ENCODE measurements around the gene AADACL2. TPM values are rescaled to one million over a fixed set of nuclear protein-coding genes. Genes with fewer than 3 reads are reported as not detected.
"Not testable (repeated sequence)": the region's sequence is repeated elsewhere in the genome, so short reads cannot be mapped to it uniquely, and the experiment has no call there.

Gene AADACL2
- total and polyA plus RNA-seq, 7 donors: 0.04 TPM; not detected in 6

- no peak for ATAC-seq
- Histone ChIP-seq H3K4me3 (no peak overlapping the region), H3K36me3 (ENCODE audit: insufficient read depth in 1 of 2, low read depth in 1 of 2) (no peaks in the 10 kb centered on the region), H3K27ac (no peak overlapping the region), H3K27me3 (ENCODE audit: insufficient read depth in 3 of 3, low read length in 2 of 3) (no peaks in the 10 kb centered on the region), H3K4me1 (no peaks in the 10 kb centered on the region), H3K9me3 (peaks cover 6% of the 10 kb centered on the region)
- WGBS, 3 donors: 82 to 87% (median 87%) methylated on average over 2 of the region's 2 CpGs
- TF ChIP-seq CTCF (IDR thresholded peaks at IDR 0.05): no peak
- DNase-seq: no peak
- intact Hi-C loops (cut with DNase I): no loop called here
Measured at GRCh38 chr3:151750678-151751077, 17.0 kb downstream of the AADACL2 start.

DNA sequence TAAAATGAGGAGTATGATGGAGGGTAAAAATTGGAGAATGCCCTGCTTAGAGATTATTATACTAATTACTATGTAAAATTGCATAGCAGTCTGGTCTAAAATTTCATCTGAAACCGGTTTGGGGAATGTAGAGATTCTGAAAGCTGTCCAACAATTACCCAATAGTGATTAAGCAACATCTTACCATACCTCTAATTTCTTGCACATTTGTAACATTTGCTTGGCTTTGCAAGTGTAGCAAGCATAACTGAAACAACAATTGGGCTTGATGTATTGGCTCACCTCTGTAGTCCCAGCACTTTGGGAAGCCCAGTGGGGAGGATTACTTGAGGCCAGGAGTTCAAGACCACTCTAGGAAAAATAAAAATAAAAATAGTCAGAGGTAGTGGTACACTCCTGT is 17.4 kb downstream of the AADACL2 start:
- Histone ChIP-seq H3K27me3 (ENCODE audit: insufficient read depth in 3 of 3, low read length in 2 of 3) (no peaks in the 10 kb centered on the region), H3K27ac (no peak overlapping the region), H3K9me3 (peaks cover 6% of the 10 kb centered on the region), H3K36me3 (ENCODE audit: insufficient read depth in 1 of 2, low read depth in 1 of 2) (no peaks in the 10 kb centered on the region), H3K4me3 (no peak overlapping the region), H3K4me1 (no peaks in the 10 kb centered on the region)
- 16 to 24% (median 19%) methylated on average over 1 of the region's 1 CpG for WGBS, 3 donors
- intact Hi-C loops (cut with DNase I): no loop called here
- ATAC-seq: no peak
- no peak for DNase-seq
- no peak for TF ChIP-seq CTCF (IDR thresholded peaks at IDR 0.05)

DNA sequence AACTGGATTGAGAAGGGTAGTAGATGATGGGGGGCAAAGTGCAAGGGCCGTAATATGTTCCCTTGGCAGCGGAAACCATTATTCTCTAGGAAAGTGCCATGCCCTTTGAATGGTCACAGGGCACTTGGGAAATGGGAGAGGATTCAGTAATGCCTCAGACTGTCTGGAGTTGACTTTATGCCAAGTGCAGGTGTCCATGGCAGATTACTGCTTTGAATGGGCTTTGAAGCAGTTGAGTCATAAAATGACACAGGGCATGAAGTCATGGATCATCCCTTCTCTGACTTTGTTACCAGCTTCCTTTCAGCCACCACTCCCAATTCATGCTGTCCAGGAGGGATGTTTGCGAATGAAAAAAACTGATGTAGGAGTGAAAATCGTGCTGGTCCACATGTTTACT is 20.1 kb downstream of the AADACL2 start:
- Histone ChIP-seq H3K36me3 (ENCODE audit: insufficient read depth in 1 of 2, low read depth in 1 of 2) (no peaks in the 10 kb centered on the region), H3K4me1 (no peaks in the 10 kb centered on the region), H3K27me3 (ENCODE audit: insufficient read depth in 3 of 3, low read length in 2 of 3) (no peaks in the 10 kb centered on the region), H3K27ac (no peak overlapping the region), H3K4me3 (no peak overlapping the region), H3K9me3 (peaks cover 2% of the 10 kb centered on the region)
- DNase-seq (no peak), ATAC-seq (no peak)
- TF ChIP-seq CTCF (IDR thresholded peaks at IDR 0.05): no peak
- WGBS, 3 donors: 79 to 92% (median 90%) methylated on average over 4 of the region's 4 CpGs
- intact Hi-C loops (cut with DNase I): no loop called here

DNA sequence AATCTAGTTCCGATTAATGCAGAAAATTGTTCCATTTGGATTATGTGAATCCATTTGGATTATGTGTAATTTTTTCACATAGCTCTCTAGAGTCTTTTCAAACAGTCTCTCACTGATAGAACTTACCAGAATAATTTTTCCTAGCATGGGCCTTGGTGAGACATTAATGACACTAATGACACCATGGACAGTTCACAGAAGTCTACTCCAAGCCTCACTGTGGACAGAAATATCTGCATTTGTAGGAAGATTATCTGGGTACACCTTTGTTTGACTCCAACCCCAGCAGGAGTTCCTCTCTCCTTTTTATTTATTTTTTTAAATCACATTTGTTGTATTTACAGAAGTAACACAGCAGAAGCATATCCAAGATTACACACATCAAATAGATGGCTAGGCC is 27.9 kb downstream of the AADACL2 start:
- no peaks in the 10 kb centered on the region for H3K27me3 ChIP-seq (ENCODE audit: insufficient read depth in 3 of 3, low read length in 2 of 3)
- TF ChIP-seq CTCF (IDR thresholded peaks at IDR 0.05): no peak
- no peaks in the 10 kb centered on the region for H3K9me3 ChIP-seq
- no peak overlapping the region for H3K27ac ChIP-seq
- WGBS, 3 donors: 95 to 96% (median 95%) methylated on average over 1 of the region's 1 CpG
- intact Hi-C loops (cut with DNase I): no loop called here
- no peak for ATAC-seq
- no peak overlapping the region for H3K4me3 ChIP-seq
- no peaks in the 10 kb centered on the region for H3K4me1 ChIP-seq
- no peak for DNase-seq
- H3K36me3 ChIP-seq (ENCODE audit: insufficient read depth in 1 of 2, low read depth in 1 of 2): no peaks in the 10 kb centered on the region

GRCh38 chr3:151764699-151765098 is 31.0 kb downstream of the AADACL2 start:
- H3K4me3 ChIP-seq; H3K36me3 ChIP-seq (ENCODE audit: insufficient read depth in 1 of 2, low read depth in 1 of 2); H3K9me3 ChIP-seq; intact Hi-C loops (cut with DNase I); DNase-seq; H3K4me1 ChIP-seq; H3K27ac ChIP-seq; ATAC-seq; H3K27me3 ChIP-seq (ENCODE audit: insufficient read depth in 3 of 3, low read length in 2 of 3): not testable (repeated sequence)
- 83 to 95% (median 87%) methylated on average over 1 of the region's 1 CpG for WGBS, 3 donors
